Neural progenitor cell (in vitro differentiated cells): ENCODE results near the gene POLE4. TPM values are rescaled to one million over a fixed set of nuclear protein-coding genes. Genes with fewer than 3 reads are reported as not detected.

ENCODE experiments used
- DNase-seq: peaks from one replicate; pipeline ENCODE4 v3.0.0-alpha.2; 2016; ENCODE audit warnings: low spot score
- H2AFZ ChIP-seq: fragments of 200-600 bp; sonication (generic); replicated peaks from 2 replicates; pipeline ENCODE4 v1.6.1; 2016; ENCODE audit warnings: antibody characterized with exemption
- H3F3A ChIP-seq: fragments of 200-600 bp; sonication (generic); 2 replicates; pipeline ENCODE4 v1.6.1; 2016; ENCODE audit warnings: antibody characterized with exemption, low read depth
- H3K27ac ChIP-seq: fragments of 200-600 bp; sonication (generic); 2 replicates; pipeline ENCODE4 v1.5.1; 2016; ENCODE audit warnings: mild to moderate bottlenecking
- H3K27me3 ChIP-seq: fragments of 200-600 bp; sonication (generic); 2 replicates; pipeline ENCODE4 v1.6.1; 2016; ENCODE audit warnings: mild to moderate bottlenecking, moderate library complexity
- H3K36me3 ChIP-seq: fragments of 200-600 bp; sonication (generic); 2 replicates; pipeline ENCODE4 v1.5.1; 2016
- H3K4me1 ChIP-seq: fragments of 200-600 bp; sonication (generic); 2 replicates; pipeline ENCODE4 v1.6.1; 2016; ENCODE audit warnings: mixed run types
- H3K4me2 ChIP-seq: fragments of 200-600 bp; sonication (generic); 2 replicates; pipeline ENCODE4 v1.6.1; 2016
- H3K4me3 ChIP-seq: fragments of 200-600 bp; sonication (generic); 2 replicates; pipeline ENCODE4 v1.5.1; 2016
- H3K79me2 ChIP-seq: fragments of 200-600 bp; sonication (generic); 2 replicates; pipeline ENCODE4 v1.6.1; 2016; ENCODE audit warnings: low read depth
- H3K9ac ChIP-seq: fragments of 200-600 bp; sonication (generic); 2 replicates; pipeline ENCODE4 v1.6.1; 2016
- H3K9me3 ChIP-seq: fragments of 200-600 bp; sonication (generic); 2 replicates; pipeline ENCODE4 v1.5.1; 2016; ENCODE audit warnings: low read depth
- H4K20me1 ChIP-seq: fragments of 200-600 bp; sonication (generic); 2 replicates; pipeline ENCODE4 v1.6.1; 2016; ENCODE audit warnings: low read depth
- H3K27ac Mint-ChIP-seq: 3 replicates; pipeline ENCODE4 v1.8.0; 2021; ENCODE audit warnings: mixed read lengths
- H3K27me3 Mint-ChIP-seq: 2 replicates; pipeline ENCODE4 v1.8.0; 2022; ENCODE audit warnings: low read depth, mild to moderate bottlenecking, inconsistent platforms, moderate library complexity, mixed read lengths; ENCODE audit not compliant: insufficient read depth
- H3K36me3 Mint-ChIP-seq: 3 replicates; pipeline ENCODE4 v1.8.0; 2021; ENCODE audit warnings: mixed read lengths
- H3K4me1 Mint-ChIP-seq: 3 replicates; pipeline ENCODE4 v1.8.0; 2021; ENCODE audit warnings: mixed read lengths
- H3K4me3 Mint-ChIP-seq: 3 replicates; pipeline ENCODE4 v1.8.0; 2021; ENCODE audit warnings: mild to moderate bottlenecking, moderate library complexity, mixed read lengths
- H3K9me3 Mint-ChIP-seq: 3 replicates; pipeline ENCODE4 v1.8.0; 2020; ENCODE audit warnings: mixed read lengths
- EZH2 ChIP-seq: fragments of 200-600 bp; sonication (generic); IDR thresholded peaks from 2 replicates; pipeline ENCODE4 v1.6.1; 2017; ENCODE audit warnings: antibody characterized with exemption, mild to moderate bottlenecking, moderate library complexity
- EZH2phosphoT487 ChIP-seq: fragments of 200-600 bp; sonication (generic); IDR thresholded peaks from 2 replicates; pipeline ENCODE4 v1.6.1; 2017; ENCODE audit warnings: antibody characterized with exemption
- total RNA-seq: library from RNA; depleted of rRNA; stranded (reverse); fragments of >200 nt; gene quantifications from 2 replicates; pipeline ENCODE4 v1.2.3, GENCODE V29; 2015; ENCODE audit warnings: low replicate concordance
- TF ChIP-seq, protein P1 (sequence below): fragments of 200-600 bp; sonication (generic); IDR thresholded peaks from 2 replicates; pipeline ENCODE4 v1.5.1; 2017; ENCODE audit warnings: antibody characterized with exemption, mild to moderate bottlenecking

Gene POLE4
- total RNA-seq, 1 donor from 2014 or later: 15.4 TPM

- TF ChIP-seq EZH2phosphoT487: no peak
- TF ChIP-seq, protein P1, sequence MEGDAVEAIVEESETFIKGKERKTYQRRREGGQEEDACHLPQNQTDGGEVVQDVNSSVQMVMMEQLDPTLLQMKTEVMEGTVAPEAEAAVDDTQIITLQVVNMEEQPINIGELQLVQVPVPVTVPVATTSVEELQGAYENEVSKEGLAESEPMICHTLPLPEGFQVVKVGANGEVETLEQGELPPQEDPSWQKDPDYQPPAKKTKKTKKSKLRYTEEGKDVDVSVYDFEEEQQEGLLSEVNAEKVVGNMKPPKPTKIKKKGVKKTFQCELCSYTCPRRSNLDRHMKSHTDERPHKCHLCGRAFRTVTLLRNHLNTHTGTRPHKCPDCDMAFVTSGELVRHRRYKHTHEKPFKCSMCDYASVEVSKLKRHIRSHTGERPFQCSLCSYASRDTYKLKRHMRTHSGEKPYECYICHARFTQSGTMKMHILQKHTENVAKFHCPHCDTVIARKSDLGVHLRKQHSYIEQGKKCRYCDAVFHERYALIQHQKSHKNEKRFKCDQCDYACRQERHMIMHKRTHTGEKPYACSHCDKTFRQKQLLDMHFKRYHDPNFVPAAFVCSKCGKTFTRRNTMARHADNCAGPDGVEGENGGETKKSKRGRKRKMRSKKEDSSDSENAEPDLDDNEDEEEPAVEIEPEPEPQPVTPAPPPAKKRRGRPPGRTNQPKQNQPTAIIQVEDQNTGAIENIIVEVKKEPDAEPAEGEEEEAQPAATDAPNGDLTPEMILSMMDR: no peak
- TF ChIP-seq EZH2: no peak
- H3K4me1 Mint-ChIP-seq: peaks cover 16% of the 10 kb centered on the region
Measured at GRCh38 chr2:74922592-74923227, 35.7 kb upstream of the POLE4 start.

GRCh38 chr2:74924463-74925265, 33.8 kb upstream of the POLE4 start:
- Histone ChIP-seq H3K4me1 (peaks cover 12% of the 10 kb centered on the region), H3K79me2 (no peaks in the 10 kb centered on the region), H3F3A (peaks cover 12% of the 10 kb centered on the region), H2AFZ (no peak overlapping the region), H4K20me1 (no peaks in the 10 kb centered on the region), H3K9me3 (no peaks in the 10 kb centered on the region), H3K27ac (no peak overlapping the region), H3K4me3 (no peak overlapping the region), H3K27me3 (peaks cover 10% of the 10 kb centered on the region), H3K36me3 (no peaks in the 10 kb centered on the region), H3K4me2 (peak overlapping the region; percentile 7), H3K9ac (no peak overlapping the region)
- peaks cover 3% of the 10 kb centered on the region for H3K36me3 Mint-ChIP-seq
- peak overlapping the region; percentile 72 for H3K27ac Mint-ChIP-seq
- peaks cover 14% of the 10 kb centered on the region for H3K27me3 Mint-ChIP-seq
- TF ChIP-seq EZH2 (no peak), EZH2phosphoT487 (no peak)
- H3K4me1 Mint-ChIP-seq: peaks cover 20% of the 10 kb centered on the region
- DNase-seq: no peak
- H3K9me3 Mint-ChIP-seq: no peaks in the 10 kb centered on the region
- no peak overlapping the region for H3K4me3 Mint-ChIP-seq

More at GRCh38 chr2:74922592-74923227, 35.7 kb upstream of the POLE4 start:
- Histone ChIP-seq H3K27ac (no peak overlapping the region), H3K4me3 (no peak overlapping the region), H3K9ac (no peak overlapping the region), H3K4me2 (no peak overlapping the region), H4K20me1 (no peaks in the 10 kb centered on the region), H3K27me3 (peaks cover 10% of the 10 kb centered on the region), H3K36me3 (no peaks in the 10 kb centered on the region), H3K4me1 (peaks cover 12% of the 10 kb centered on the region), H3K79me2 (no peaks in the 10 kb centered on the region), H3K9me3 (no peaks in the 10 kb centered on the region), H3F3A (peaks cover 12% of the 10 kb centered on the region), H2AFZ (no peak overlapping the region)
- Mint-ChIP-seq H3K36me3 (no peaks in the 10 kb centered on the region), H3K4me3 (no peak overlapping the region), H3K27ac (no peak overlapping the region), H3K27me3 (peaks cover 14% of the 10 kb centered on the region), H3K9me3 (no peaks in the 10 kb centered on the region)
- no peak for DNase-seq

DNA sequence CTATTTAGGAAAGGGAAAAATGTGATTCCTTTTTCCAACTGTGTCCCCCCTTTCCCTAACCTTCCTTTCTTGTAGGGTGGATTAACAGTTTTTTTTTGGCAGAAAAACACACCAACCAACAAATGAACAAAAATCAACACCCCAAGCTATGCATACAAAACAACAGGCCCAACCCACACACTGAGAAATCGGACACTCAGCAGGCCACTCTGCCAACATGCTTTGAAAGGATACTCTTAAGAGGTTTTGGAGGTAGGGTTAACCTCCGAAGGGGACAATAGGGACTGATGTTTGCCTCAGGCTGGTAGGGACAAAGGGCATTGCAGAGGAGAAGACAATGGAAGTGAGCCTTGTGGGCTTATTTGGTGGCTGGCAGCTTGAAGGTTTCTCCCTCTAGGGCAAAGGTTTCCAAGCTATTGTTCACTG, 33.1 kb upstream of the POLE4 start:
- peak; percentile 38 for DNase-seq
- peak overlapping the region; percentile 7 for H3K4me2 ChIP-seq
- H3K27ac Mint-ChIP-seq: no peak overlapping the region

More for the DNA sequence above, 33.1 kb upstream of the POLE4 start:
- Histone ChIP-seq H3K27me3 (peaks cover 4% of the 10 kb centered on the region), H2AFZ (no peak overlapping the region), H3F3A (peaks cover 12% of the 10 kb centered on the region), H3K4me1 (peaks cover 12% of the 10 kb centered on the region), H3K9me3 (no peaks in the 10 kb centered on the region), H3K27ac (no peak overlapping the region), H4K20me1 (no peaks in the 10 kb centered on the region), H3K36me3 (no peaks in the 10 kb centered on the region), H3K9ac (no peak overlapping the region), H3K4me3 (no peak overlapping the region), H3K79me2 (no peaks in the 10 kb centered on the region)
- Mint-ChIP-seq H3K27me3 (peaks cover 14% of the 10 kb centered on the region), H3K4me3 (no peak overlapping the region), H3K36me3 (peaks cover 3% of the 10 kb centered on the region), H3K9me3 (no peaks in the 10 kb centered on the region), H3K4me1 (peaks cover 20% of the 10 kb centered on the region)
- TF ChIP-seq EZH2phosphoT487: no peak
- TF ChIP-seq EZH2: no peak
- TF ChIP-seq, protein P1: no peak
